H1 (cell line): ENCODE measurements around the gene PDSS1. TPM values are rescaled to one million over a fixed set of nuclear protein-coding genes. Genes with fewer than 3 reads are reported as not detected.

Experiments
- E2F6 ChIP-seq: IDR thresholded peaks from 2 replicates; pipeline ENCODE4 v1.6.1; 2012; ENCODE audit warnings: inconsistent platforms
- KDM5A ChIP-seq: fragments of 200-600 bp; IDR thresholded peaks from 2 replicates; pipeline ENCODE4 v1.7.1; 2012; ENCODE audit warnings: mild to moderate bottlenecking, low read length, inconsistent platforms, mixed read lengths
- polyA plus RNA-seq, 7 experiments: library from polyadenylated mRNA; depleted of rRNA in 3 of 7; stranded (reverse) in 5 of 7; unstranded in 2 of 7; fragments of >200 nt in 5 of 7; fragments of 200-250 nt in 2 of 7; gene quantifications; 1 replicate in 5 of 7; 2 replicates in 1 of 7; 4 replicates in 1 of 7; pipeline versions ENCODE4 v1.2.1 to v1.2.3, GENCODE V29; 2011 to 2013; ENCODE audit warnings: missing spikeins in 2 of 7, mixed read lengths in 2 of 7
- total RNA-seq: library from RNA; stranded (reverse); fragmentation: NEBNext Ultra II Directional; extraction: Animal tissue kit (Norgen Biotek cat#: 25700); gene quantifications from 2 replicates; pipeline ENCODE4 v1.2.1, GENCODE V29; 2021

The PDSS1 gene
- total and polyA plus RNA-seq, 2 of the 8 experiments (the other 6 are each of a cell fraction or from before 2014, with no cell fraction given): 21.3 to 26.0 TPM

- TF ChIP-seq KDM5A (no peak), E2F6 (no peak)
- TF ChIP-seq, all 59 proteins: peak for 0
Observed at GRCh38 chr10:26706206-26706605, 8.7 kb downstream of the PDSS1 start (continued).
